PFSK-1 (cell line): ENCODE data around the gene VENTX.

ENCODE experiments used
- FOXP2 ChIP-seq: optimal IDR thresholded peaks from 2 replicates; pipeline ENCODE3; 2011; ENCODE audit warnings: borderline replicate concordance, control low read depth, inconsistent platforms; ENCODE audit not compliant: insufficient read depth; ENCODE audit errors: extremely low read length, extremely low read depth
- POLR2AphosphoS5 ChIP-seq: IDR thresholded peaks from 2 replicates; pipeline ENCODE4 v1.6.1; 2012; ENCODE audit warnings: low read depth, mild to moderate bottlenecking, control low read depth, low read length, moderate library complexity
- SIN3A ChIP-seq: IDR thresholded peaks from 2 replicates; pipeline ENCODE4 v1.6.1; 2012; ENCODE audit warnings: mild to moderate bottlenecking, low read length, moderate library complexity, borderline replicate concordance; ENCODE audit not compliant: insufficient read depth
- TAF1 ChIP-seq: IDR thresholded peaks from 2 replicates; pipeline ENCODE4 v1.6.1; 2012; ENCODE audit warnings: low read length, control low read depth, borderline replicate concordance; ENCODE audit not compliant: insufficient read depth
- TF ChIP-seq, protein P1 (sequence below), 2 experiments: IDR thresholded peaks; 2 replicates each; pipeline versions ENCODE4 v1.6.1 to v1.8.0; 2011 to 2012; ENCODE audit warnings: low read depth in 2 of 2, low read length in 2 of 2, control low read depth in 1 of 2, inconsistent platforms in 1 of 2, mild to moderate bottlenecking in 1 of 2, moderate library complexity in 1 of 2; ENCODE audit not compliant: insufficient read depth in 1 of 2

The VENTX gene

DNA sequence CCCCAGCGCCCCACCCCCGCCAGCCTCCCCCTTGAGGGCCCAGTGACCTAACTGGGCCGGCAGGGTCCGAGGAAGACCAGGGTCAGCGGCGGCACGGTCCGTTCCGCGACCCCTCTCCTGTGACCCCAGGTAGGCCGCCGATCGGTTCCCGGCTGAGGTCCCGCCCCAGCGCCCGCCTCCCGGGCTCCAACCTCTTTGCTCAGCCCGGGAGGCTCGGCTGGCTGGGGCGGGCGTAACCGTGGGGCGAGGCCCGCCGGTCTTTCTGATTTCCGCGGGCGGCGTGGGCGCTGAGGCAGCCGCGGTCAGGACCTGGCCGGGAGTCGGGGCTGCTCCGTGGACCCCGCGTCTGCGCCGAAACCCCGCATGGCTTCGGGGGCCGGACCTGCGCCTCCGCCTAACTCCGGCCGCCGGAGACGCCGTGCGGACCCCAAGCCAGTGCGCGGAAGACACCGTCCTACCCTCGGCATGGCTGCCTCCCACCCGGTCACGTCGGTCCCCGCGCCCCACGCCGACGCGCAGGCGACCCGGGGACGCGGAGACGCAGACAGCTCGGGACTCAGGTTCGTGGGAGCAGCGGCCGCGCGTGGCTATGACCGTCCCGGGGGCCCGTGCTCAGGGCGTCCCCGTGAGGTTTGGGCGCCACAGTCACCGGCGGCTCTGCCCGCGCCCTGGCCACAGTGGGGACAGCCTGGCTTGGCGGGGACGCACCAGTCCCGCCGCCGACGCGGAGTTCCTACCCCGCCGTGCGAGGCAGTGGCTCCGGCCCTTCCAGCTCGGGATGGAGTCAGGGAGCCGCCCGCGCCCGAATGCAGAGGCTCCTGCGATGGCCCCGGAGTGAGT is 1.0 kb upstream of the VENTX start:
- TF ChIP-seq TAF1 (no peak), SIN3A (no peak), POLR2AphosphoS5 (no peak), FOXP2 (no peak)
- TF ChIP-seq, protein P1, sequence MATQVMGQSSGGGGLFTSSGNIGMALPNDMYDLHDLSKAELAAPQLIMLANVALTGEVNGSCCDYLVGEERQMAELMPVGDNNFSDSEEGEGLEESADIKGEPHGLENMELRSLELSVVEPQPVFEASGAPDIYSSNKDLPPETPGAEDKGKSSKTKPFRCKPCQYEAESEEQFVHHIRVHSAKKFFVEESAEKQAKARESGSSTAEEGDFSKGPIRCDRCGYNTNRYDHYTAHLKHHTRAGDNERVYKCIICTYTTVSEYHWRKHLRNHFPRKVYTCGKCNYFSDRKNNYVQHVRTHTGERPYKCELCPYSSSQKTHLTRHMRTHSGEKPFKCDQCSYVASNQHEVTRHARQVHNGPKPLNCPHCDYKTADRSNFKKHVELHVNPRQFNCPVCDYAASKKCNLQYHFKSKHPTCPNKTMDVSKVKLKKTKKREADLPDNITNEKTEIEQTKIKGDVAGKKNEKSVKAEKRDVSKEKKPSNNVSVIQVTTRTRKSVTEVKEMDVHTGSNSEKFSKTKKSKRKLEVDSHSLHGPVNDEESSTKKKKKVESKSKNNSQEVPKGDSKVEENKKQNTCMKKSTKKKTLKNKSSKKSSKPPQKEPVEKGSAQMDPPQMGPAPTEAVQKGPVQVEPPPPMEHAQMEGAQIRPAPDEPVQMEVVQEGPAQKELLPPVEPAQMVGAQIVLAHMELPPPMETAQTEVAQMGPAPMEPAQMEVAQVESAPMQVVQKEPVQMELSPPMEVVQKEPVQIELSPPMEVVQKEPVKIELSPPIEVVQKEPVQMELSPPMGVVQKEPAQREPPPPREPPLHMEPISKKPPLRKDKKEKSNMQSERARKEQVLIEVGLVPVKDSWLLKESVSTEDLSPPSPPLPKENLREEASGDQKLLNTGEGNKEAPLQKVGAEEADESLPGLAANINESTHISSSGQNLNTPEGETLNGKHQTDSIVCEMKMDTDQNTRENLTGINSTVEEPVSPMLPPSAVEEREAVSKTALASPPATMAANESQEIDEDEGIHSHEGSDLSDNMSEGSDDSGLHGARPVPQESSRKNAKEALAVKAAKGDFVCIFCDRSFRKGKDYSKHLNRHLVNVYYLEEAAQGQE (IDR thresholded peaks at IDR 0.05; ENCODE audit: insufficient read depth in 1 of 2, low read depth in 2 of 2, low read length in 2 of 2), result no peak

DNA sequence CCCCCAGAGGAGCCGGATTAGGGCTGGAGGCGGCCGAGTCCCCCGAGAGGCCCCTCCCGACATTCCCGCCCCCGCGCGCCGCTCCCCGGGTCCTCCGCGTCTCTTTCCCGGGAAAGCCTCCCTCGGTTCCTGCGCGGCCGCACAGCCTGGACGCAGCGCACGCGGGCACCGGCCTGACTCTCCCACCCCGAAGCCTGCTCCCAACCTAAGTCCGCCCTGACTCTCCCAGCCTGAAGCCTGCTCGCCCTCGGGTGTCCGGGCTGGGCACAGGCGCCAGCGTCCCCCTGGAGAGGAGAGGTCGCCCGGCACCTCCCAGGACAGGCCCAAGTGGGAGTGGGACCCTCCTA is 441 bp upstream of the VENTX start:
- TF ChIP-seq, protein P1 (IDR thresholded peaks at IDR 0.05; ENCODE audit: insufficient read depth in 1 of 2, low read depth in 2 of 2, low read length in 2 of 2), result no peak
- TF ChIP-seq TAF1 (no peak), POLR2AphosphoS5 (no peak), FOXP2 (no peak), SIN3A (no peak)

DNA sequence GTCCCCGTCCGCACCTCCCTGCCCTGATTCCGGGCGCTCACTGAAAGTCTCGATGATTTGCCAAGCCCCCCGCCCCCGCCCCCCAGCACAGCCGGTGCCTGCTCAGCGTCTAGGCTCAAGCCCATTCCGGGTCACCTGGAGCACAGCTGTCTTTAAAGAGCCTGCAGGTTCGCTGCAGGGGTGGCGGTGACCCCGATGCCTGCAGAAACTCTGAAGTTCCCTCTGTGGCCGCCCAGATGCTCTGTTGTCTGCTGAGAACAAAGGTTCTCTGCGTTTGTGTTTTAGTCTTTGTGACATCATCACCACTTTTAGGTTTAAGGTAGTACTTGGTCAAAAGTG is 780 bp downstream of the VENTX start:
- TF ChIP-seq TAF1 (no peak), POLR2AphosphoS5 (no peak)

DNA sequence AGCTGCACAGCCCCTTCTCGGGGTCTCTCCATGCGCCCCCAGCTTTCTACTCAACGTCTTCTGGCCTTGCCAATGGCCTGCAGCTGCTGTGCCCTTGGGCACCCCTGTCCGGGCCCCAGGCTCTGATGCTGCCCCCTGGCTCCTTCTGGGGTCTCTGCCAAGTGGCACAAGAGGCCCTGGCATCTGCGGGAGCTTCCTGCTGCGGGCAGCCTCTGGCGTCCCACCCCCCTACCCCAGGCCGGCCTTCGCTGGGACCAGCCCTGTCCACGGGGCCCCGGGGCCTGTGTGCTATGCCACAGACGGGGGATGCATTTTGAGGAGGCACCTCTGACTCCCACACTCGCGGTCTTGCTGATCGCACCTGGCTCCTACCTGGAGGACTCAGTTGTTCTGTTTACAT is 2.3 kb downstream of the VENTX start:
- TF ChIP-seq SIN3A, result no peak
- TF ChIP-seq FOXP2, result no peak
- TF ChIP-seq TAF1, result no peak
- no peak for TF ChIP-seq POLR2AphosphoS5
- TF ChIP-seq, protein P1 (IDR thresholded peaks at IDR 0.05; ENCODE audit: insufficient read depth in 1 of 2, low read depth in 2 of 2, low read length in 2 of 2), result no peak

DNA sequence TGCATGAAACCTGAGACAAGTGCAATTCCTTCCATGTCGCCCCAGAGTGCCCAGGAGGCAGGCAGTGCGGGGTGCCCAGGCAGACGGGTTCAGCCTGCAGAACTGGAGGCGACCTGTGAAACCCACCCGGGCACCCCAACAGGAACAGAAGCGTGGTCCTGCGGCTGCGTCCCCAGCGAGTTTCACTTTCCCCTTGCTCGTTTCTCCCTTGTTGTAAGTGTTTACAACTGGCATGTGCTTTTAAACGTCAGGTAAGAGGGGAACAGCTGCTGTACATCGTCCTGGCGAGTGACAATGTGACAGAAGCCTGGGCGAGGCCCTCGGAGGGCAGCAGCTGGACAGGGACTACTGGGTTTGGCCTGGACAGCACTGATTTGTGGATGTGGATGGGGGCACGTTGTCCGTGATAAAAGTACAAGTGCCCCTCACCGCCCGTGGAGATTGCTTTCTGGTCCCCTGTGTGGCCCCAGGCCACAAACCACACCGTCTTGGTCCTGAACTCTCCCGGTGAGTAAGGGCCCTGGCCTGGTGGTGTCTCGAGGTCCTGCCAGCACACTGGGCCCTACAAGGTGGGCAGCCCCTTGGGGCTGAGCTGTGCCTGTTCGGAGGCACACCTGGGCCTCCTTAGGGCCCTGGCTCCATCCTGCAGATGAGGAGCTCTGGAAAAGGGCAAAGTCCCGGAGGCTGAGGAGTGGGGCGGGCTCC is 4.0 kb downstream of the VENTX start:
- TF ChIP-seq SIN3A, result no peak
- TF ChIP-seq POLR2AphosphoS5, result no peak
- TF ChIP-seq TAF1, result no peak
- TF ChIP-seq, protein P1 (IDR thresholded peaks at IDR 0.05; ENCODE audit: insufficient read depth in 1 of 2, low read depth in 2 of 2, low read length in 2 of 2), result no peak
- TF ChIP-seq FOXP2, result no peak
